ENCODE measurements around the gene PLAGL1. TPM values are rescaled to one million over a fixed set of nuclear protein-coding genes. Genes with fewer than 3 reads are reported as not detected.

PLAGL1 gene
- 10.8 and 13.0 TPM in 2 replicates for total RNA-seq

GRCh38 chr6:144008120-144008811, at the start of gene PLAGL1:
TSS of gene PLAGL1 (minus strand) at chr6:144008259. CDS start at chr6:143948136, 60,123 bp downstream.

Other genes starting within 250 kb of the PLAGL1 start
- 20.2 and 21.5 TPM in 2 replicates for gene LTV1, start 164.9 kb downstream of the PLAGL1 start, total RNA-seq
- not detected in 2 replicates for gene ZC2HC1B, start 143.8 kb downstream of the PLAGL1 start, total RNA-seq
- 226 and 291 TPM in 2 replicates for gene SF3B5, start 87.3 kb upstream of the PLAGL1 start, total RNA-seq
- gene STX11, start 142.3 kb upstream of the PLAGL1 start, total RNA-seq: 20.9 and 26.5 TPM in 2 replicates